ENCODE data around the gene RAD54L. TPM values are rescaled to one million over a fixed set of nuclear protein-coding genes. Genes with fewer than 3 reads are reported as not detected.

Gene RAD54L
- total RNA-seq, 1 experiment from 2014 or later = 28.9 TPM

- ChIA-PET RAD21 (ENCODE audit: low non-redundant PET in 1 of 2, low total read pairs in 2 of 2, uncharacterized antibody in 2 of 2, unreplicated experiment in 2 of 2) (no interaction called here), CTCF (no interaction called here), POLR2A (no interaction called here)
- Histone ChIP-seq H3K9ac (ENCODE audit: low read length) (no peak overlapping the region), H3K36me3 (ENCODE audit: control insufficient read depth in 1 of 2, insufficient read depth in 2 of 2, low read length in 2 of 2) (no peaks in the 10 kb centered on the region), H3K4me2 (ENCODE audit: low read length) (peak overlapping the region; percentile 30), H3K9me3 (ENCODE audit: control insufficient read depth in 1 of 2, insufficient read depth in 1 of 2, low read depth in 1 of 2, low read length in 2 of 2) (no peaks in the 10 kb centered on the region), H3K27ac (ENCODE audit: low read depth, low read length) (no peak overlapping the region), H4K20me1 (ENCODE audit: insufficient read depth) (no peaks in the 10 kb centered on the region), H3K27me3 (ENCODE audit: insufficient read depth, low read length) (no peaks in the 10 kb centered on the region), H3K79me2 (ENCODE audit: insufficient read depth, low read length) (no peaks in the 10 kb centered on the region), H2AFZ (ENCODE audit: low read depth, low read length, poor library complexity, severe bottlenecking) (no peak overlapping the region), H3K4me3 (replicated peaks in 1 of 2; ENCODE audit: low read depth in 1 of 2, low read length in 2 of 2) (peak overlapping the region; percentile 1 to 30; a peak in 3 of 4 replicates), H3K9me2 (ENCODE audit: insufficient read depth) (no peaks in the 10 kb centered on the region), H3K4me1 (ENCODE audit: control insufficient read depth in 1 of 2, insufficient read depth in 2 of 2, low read length in 2 of 2) (peaks cover 3 to 27% of the 10 kb centered on the region in 2 experiments; a peak in 3 of 4 replicates)
- DNase-seq (ENCODE audit: low read depth, low spot score) (no peak), ATAC-seq (no peak)
- BruUV-seq (replicated peaks) = no TSS peak
- TF ChIP-seq REST (IDR thresholded peaks at IDR 0.05; ENCODE audit: low read depth) (no peak), POLR2A (IDR thresholded peaks at IDR 0.05; ENCODE audit: borderline replicate concordance, extremely low read depth, insufficient read depth, insufficient read length) (no peak), EGR1 (IDR thresholded peaks at IDR 0.05; ENCODE audit: low read depth) (no peak)
- intact Hi-C loops (cut with micrococcal nuclease) = no loop called here
These were observed 27.7 kb upstream of the RAD54L start for GRCh38 chr1:46219551-46220520.

DNA sequence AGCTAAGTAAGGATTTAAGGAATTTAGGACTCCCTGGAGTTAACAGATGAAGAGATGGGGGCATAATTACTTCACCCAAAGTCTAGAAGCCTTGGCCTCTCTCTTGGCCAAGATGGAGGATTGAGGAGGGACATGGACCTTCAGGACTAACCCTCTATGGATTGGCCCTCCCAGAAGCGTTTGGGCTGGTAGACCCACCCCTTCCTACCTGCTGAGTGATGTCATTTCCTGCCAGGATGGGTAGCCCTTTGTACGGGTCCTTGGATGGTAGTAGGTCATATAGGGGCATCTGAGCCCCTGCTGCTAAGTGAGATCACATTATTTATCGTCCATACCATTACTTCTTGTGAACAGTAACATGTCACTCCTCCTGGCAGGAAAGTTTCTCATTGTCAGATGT is 26.8 kb upstream of the RAD54L start:
- Histone ChIP-seq H4K20me1 (ENCODE audit: insufficient read depth) (no peaks in the 10 kb centered on the region), H3K36me3 (ENCODE audit: control insufficient read depth in 1 of 2, insufficient read depth in 2 of 2, low read length in 2 of 2) (no peaks in the 10 kb centered on the region), H3K79me2 (ENCODE audit: insufficient read depth, low read length) (no peaks in the 10 kb centered on the region), H3K4me2 (ENCODE audit: low read length) (peak overlapping the region; percentile 30; the same call in 1 of the 2 replicates), H3K27ac (ENCODE audit: low read depth, low read length) (no peak overlapping the region), H3K4me1 (ENCODE audit: control insufficient read depth in 1 of 2, insufficient read depth in 2 of 2, low read length in 2 of 2) (peaks cover 3 to 27% of the 10 kb centered on the region in 2 experiments; a peak in 3 of 4 replicates), H3K27me3 (ENCODE audit: insufficient read depth, low read length) (no peaks in the 10 kb centered on the region), H3K9ac (ENCODE audit: low read length) (no peak overlapping the region), H3K4me3 (replicated peaks in 1 of 2; ENCODE audit: low read depth in 1 of 2, low read length in 2 of 2) (peak overlapping the region; percentile 1 to 30; a peak in 2 of 4 replicates), H3K9me2 (ENCODE audit: insufficient read depth) (no peaks in the 10 kb centered on the region), H2AFZ (ENCODE audit: low read depth, low read length, poor library complexity, severe bottlenecking) (no peak overlapping the region), H3K9me3 (ENCODE audit: control insufficient read depth in 1 of 2, insufficient read depth in 1 of 2, low read depth in 1 of 2, low read length in 2 of 2) (no peaks in the 10 kb centered on the region)
- DNase-seq (ENCODE audit: low read depth, low spot score) (no peak), ATAC-seq (peak; percentile 55)
- TF ChIP-seq ZNF274 (IDR thresholded peaks at IDR 0.05; ENCODE audit: low read depth, low read length) (no peak), RAD21 (IDR thresholded peaks at IDR 0.05; ENCODE audit: low read depth) (no peak), ZBTB33 (IDR thresholded peaks at IDR 0.05; ENCODE audit: extremely low read depth, insufficient replicate concordance, low read length) (no peak), POLR2A (IDR thresholded peaks at IDR 0.05; ENCODE audit: borderline replicate concordance, extremely low read depth, insufficient read depth, insufficient read length) (peak; percentile 87), POLR2AphosphoS5 (IDR thresholded peaks at IDR 0.05; ENCODE audit: low read depth, low read length) (peak; percentile 37; the same call in 1 of the 2 replicates)
- ChIA-PET POLR2A (no interaction called here), CTCF (no interaction called here), RAD21 (ENCODE audit: low non-redundant PET in 1 of 2, low total read pairs in 2 of 2, uncharacterized antibody in 2 of 2, unreplicated experiment in 2 of 2) (no interaction called here)
- BruUV-seq (replicated peaks) = no TSS peak
- intact Hi-C loops (cut with micrococcal nuclease) = no loop called here

All from HCT116 (cell line).